Measurements from ENCODE around the gene NR2C2. TPM values are rescaled to one million over a fixed set of nuclear protein-coding genes. Genes with fewer than 3 reads are reported as not detected.
A peak's percentile ranks its signal among the peaks of the same experiment; 100 is the strongest.
"Not testable (repeated sequence)": the region's sequence is repeated elsewhere in the genome, so short reads cannot be mapped to it uniquely, and the experiment has no call there.

NR2C2 gene
- total and polyA plus RNA-seq, 9 of the 15 experiments (the other 6 are each of a cell fraction or from before 2014, with no cell fraction given): 6.1 to 33.0 (median 14.6) TPM

DNA sequence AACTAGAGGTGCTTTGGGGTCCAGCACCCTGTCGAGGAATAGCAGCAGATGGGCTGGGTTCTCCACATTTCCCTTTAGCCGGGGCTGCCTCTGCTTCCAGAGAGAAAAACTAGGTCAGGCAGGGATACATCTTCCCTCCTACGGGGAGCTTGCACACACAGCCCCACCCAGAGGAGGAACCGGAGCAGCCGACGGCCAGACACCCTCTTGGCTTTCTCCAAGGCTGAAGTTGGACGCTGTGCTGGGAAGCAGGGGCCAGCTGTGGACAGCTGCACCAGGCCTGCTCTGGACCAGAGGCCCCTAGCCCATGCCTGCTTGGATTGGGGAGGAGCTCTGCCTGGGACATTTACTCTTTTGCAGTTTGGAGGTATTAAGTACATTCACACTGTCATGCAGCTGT is 44.7 kb upstream of the NR2C2 start:
- ChIA-PET CTCF (ENCODE audit: low intra/inter-chr PET ratio) (no interaction called here), POLR2A (interaction anchor here (0.6 kb wide), 1 partner anchor 124 kb away, joined by 3 read pairs; no protein-coding TSS in a partner anchor)
- Histone ChIP-seq H3K4me3 (no peak overlapping the region), H4K20me1 (replicated peaks; ENCODE audit: control insufficient read depth, insufficient read depth, low read length) (peaks cover 7% of the 10 kb centered on the region; the same call in 1 of the 2 replicates), H3K4me2 (ENCODE audit: insufficient read depth, low read length) (no peak overlapping the region), H3K9me1 (ENCODE audit: control insufficient read depth, insufficient read depth, low read length) (no peaks in the 10 kb centered on the region), H3K4me1 (replicated peaks in 1 of 2; ENCODE audit: control insufficient read depth in 2 of 2, insufficient read depth in 2 of 2, low read length in 2 of 2) (no peaks in the 10 kb centered on the region), H3K27me3 (ENCODE audit: control insufficient read depth in 2 of 2, insufficient read depth in 2 of 2, low read length in 2 of 2) (peaks cover 20 to 72% of the 10 kb centered on the region in 2 experiments; a peak in 4 of 5 replicates), H3K36me3 (ENCODE audit: control insufficient read depth, insufficient read depth, low read length) (no peaks in the 10 kb centered on the region), H3K79me2 (ENCODE audit: control insufficient read depth, insufficient read depth, low read length) (no peaks in the 10 kb centered on the region), H2AFZ (ENCODE audit: low read depth, low read length) (no peak overlapping the region), H3K9me3 (replicated peaks; ENCODE audit: control insufficient read depth, insufficient read depth, low read depth, low read length) (peaks cover 4% of the 10 kb centered on the region; the same call in 1 of the 2 replicates), H3K9ac (ENCODE audit: insufficient read depth in 1 of 2, low read depth in 2 of 2, low read length in 2 of 2) (no peak overlapping the region), H3K27ac (ENCODE audit: extremely low read depth, low read depth, low read length) (no peak overlapping the region)
- WGBS (ENCODE audit: insufficient coverage, low coverage, missing lambda C conversion rate): 0% methylated on average over 7 of the region's 7 CpGs
- intact Hi-C loops (cut with micrococcal nuclease) (no loop called here), in situ Hi-C loops (cut with MboI) (loop anchor here (25.0 kb wide), 2 partner anchors 390 to 1240 kb away; no protein-coding TSS in a partner anchor)
- peak; percentile 57 for ATAC-seq
- DNase-seq (ENCODE audit: extremely low read depth in 1 of 4, low spot score in 3 of 4): no peak
- TF ChIP-seq RAD21 (CRISPR knock-in tag; conservative IDR thresholded peaks at IDR 0.05 in 1 of 2, IDR thresholded peaks at IDR 0.05 in 1 of 2): 0 out of 4 replicates have a peak, but pooled peaks of 1 of the 2 experiments have one; percentile 14
- TF ChIP-seq, protein P1, sequence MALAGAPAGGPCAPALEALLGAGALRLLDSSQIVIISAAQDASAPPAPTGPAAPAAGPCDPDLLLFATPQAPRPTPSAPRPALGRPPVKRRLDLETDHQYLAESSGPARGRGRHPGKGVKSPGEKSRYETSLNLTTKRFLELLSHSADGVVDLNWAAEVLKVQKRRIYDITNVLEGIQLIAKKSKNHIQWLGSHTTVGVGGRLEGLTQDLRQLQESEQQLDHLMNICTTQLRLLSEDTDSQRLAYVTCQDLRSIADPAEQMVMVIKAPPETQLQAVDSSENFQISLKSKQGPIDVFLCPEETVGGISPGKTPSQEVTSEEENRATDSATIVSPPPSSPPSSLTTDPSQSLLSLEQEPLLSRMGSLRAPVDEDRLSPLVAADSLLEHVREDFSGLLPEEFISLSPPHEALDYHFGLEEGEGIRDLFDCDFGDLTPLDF (CRISPR knock-in tag; IDR thresholded peaks at IDR 0.05): no peak
- BruUV-seq (replicated peaks): no TSS peak
- no peak for FAIRE-seq

DNA sequence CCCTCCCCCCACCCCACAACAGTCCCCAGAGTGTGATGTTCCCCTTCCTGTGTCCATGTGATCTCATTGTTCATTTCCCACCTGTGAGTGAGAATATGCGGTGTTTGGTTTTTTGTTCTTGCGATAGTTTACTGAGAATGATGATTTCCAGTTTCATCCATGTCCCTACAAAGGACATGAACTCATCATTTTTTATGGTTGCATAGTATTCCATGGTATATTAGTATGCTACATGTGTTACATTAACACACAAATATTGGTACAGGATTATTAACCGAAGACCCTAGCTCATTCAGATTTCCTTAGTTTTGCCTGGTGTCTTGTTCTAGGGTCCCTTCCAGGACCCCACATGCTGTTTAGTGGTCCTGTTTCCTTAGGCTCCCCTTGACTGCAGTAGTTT is 43.9 kb upstream of the NR2C2 start:
- H3K4me1 ChIP-seq (replicated peaks in 1 of 2; ENCODE audit: control insufficient read depth in 2 of 2, insufficient read depth in 2 of 2, low read length in 2 of 2); H3K36me3 ChIP-seq (ENCODE audit: control insufficient read depth, insufficient read depth, low read length); DNase-seq (ENCODE audit: extremely low read depth in 1 of 4, low spot score in 3 of 4); ATAC-seq; H3K27ac ChIP-seq (ENCODE audit: extremely low read depth, low read depth, low read length); H4K20me1 ChIP-seq (replicated peaks; ENCODE audit: control insufficient read depth, insufficient read depth, low read length); H3K79me2 ChIP-seq (ENCODE audit: control insufficient read depth, insufficient read depth, low read length); BruUV-seq (replicated peaks); H3K9me3 ChIP-seq (replicated peaks; ENCODE audit: control insufficient read depth, insufficient read depth, low read depth, low read length); FAIRE-seq; intact Hi-C loops (cut with micrococcal nuclease); H2AFZ ChIP-seq (ENCODE audit: low read depth, low read length); H3K9ac ChIP-seq (ENCODE audit: insufficient read depth in 1 of 2, low read depth in 2 of 2, low read length in 2 of 2); H3K9me1 ChIP-seq (ENCODE audit: control insufficient read depth, insufficient read depth, low read length); H3K4me3 ChIP-seq; CTCF ChIA-PET (ENCODE audit: low intra/inter-chr PET ratio); H3K4me2 ChIP-seq (ENCODE audit: insufficient read depth, low read length): not testable (repeated sequence)
- POLR2A ChIA-PET: interaction anchor here (0.6 kb wide), 1 partner anchor 1452 kb away, joined by 3 read pairs; no protein-coding TSS in a partner anchor
- WGBS (ENCODE audit: insufficient coverage, low coverage, missing lambda C conversion rate): 0% methylated on average over 1 of the region's 3 CpGs
- peaks cover 14 to 65% of the 10 kb centered on the region in 2 experiments; a peak in 4 of 5 replicates for H3K27me3 ChIP-seq (ENCODE audit: control insufficient read depth in 2 of 2, insufficient read depth in 2 of 2, low read length in 2 of 2)
- in situ Hi-C loops (cut with MboI): loop anchor here (25.0 kb wide), 2 partner anchors 391 to 1241 kb away; no protein-coding TSS in a partner anchor
